ENCODE results near the gene SNX5.

The SNX5 gene

GRCh38 chr20:18007534-18008292, 39.1 kb upstream of the SNX5 start:
- no peak for TF ChIP-seq PAX5 (IDR thresholded peaks at IDR 0.05; ENCODE audit: insufficient read depth, low read length, severe bottlenecking)
- TF ChIP-seq POLR2A (IDR thresholded peaks at IDR 0.05; ENCODE audit: low read depth, low read length): no peak
- FAIRE-seq (no peak), DNase-seq (ENCODE audit: insufficient read length, low spot score) (no peak)

- DNase-seq (ENCODE audit: insufficient read length, low spot score) (no peak), FAIRE-seq (no peak)
- no peak for TF ChIP-seq PAX5 (IDR thresholded peaks at IDR 0.05; ENCODE audit: insufficient read depth, low read length, severe bottlenecking)
- TF ChIP-seq POLR2AphosphoS5 (IDR thresholded peaks at IDR 0.05; ENCODE audit: low read depth, low read length): no peak
- no peak for TF ChIP-seq POLR2A (IDR thresholded peaks at IDR 0.05; ENCODE audit: low read depth, low read length)
- TF ChIP-seq SPI1 (IDR thresholded peaks at IDR 0.05; ENCODE audit: low read depth, low read length): no peak
- TF ChIP-seq POU2F2 (IDR thresholded peaks at IDR 0.05; ENCODE audit: low read depth, low read length): no peak
- no peak for TF ChIP-seq TAF1 (IDR thresholded peaks at IDR 0.05; ENCODE audit: low read depth, low read length)
Measured at GRCh38 chr20:18006684-18007083, 38.1 kb upstream of the SNX5 start.

- TF ChIP-seq POU2F2 (IDR thresholded peaks at IDR 0.05; ENCODE audit: low read depth, low read length): 0 out of 2 replicates have a peak, but pooled peaks have one; percentile 21
- TF ChIP-seq SPI1 (IDR thresholded peaks at IDR 0.05; ENCODE audit: low read depth, low read length): no peak
- no peak for DNase-seq (ENCODE audit: insufficient read length, low spot score)
- no peak for FAIRE-seq
Measured at GRCh38 chr20:18005990-18006364, 37.4 kb upstream of the SNX5 start.

- TF ChIP-seq SPI1 (IDR thresholded peaks at IDR 0.05; ENCODE audit: low read depth, low read length) (peak; percentile 100), POLR2AphosphoS5 (IDR thresholded peaks at IDR 0.05; ENCODE audit: low read depth, low read length) (no peak), POLR2A (IDR thresholded peaks at IDR 0.05; ENCODE audit: low read depth, low read length) (no peak), POU2F2 (IDR thresholded peaks at IDR 0.05; ENCODE audit: low read depth, low read length) (no peak)
- peak; percentile 62 for DNase-seq (ENCODE audit: insufficient read length, low spot score)
- peak; percentile 89 for FAIRE-seq
Measured at GRCh38 chr20:18005170-18005989, 36.8 kb upstream of the SNX5 start.

GRCh38 chr20:18004384-18005031, 35.9 kb upstream of the SNX5 start:
- FAIRE-seq: no peak
- no peak for DNase-seq (ENCODE audit: insufficient read length, low spot score)
- TF ChIP-seq POU2F2 (IDR thresholded peaks at IDR 0.05; ENCODE audit: low read depth, low read length) (no peak), POLR2AphosphoS5 (IDR thresholded peaks at IDR 0.05; ENCODE audit: low read depth, low read length) (no peak), POLR2A (IDR thresholded peaks at IDR 0.05; ENCODE audit: low read depth, low read length) (no peak), PAX5 (IDR thresholded peaks at IDR 0.05; ENCODE audit: insufficient read depth, low read length, severe bottlenecking) (no peak), SPI1 (IDR thresholded peaks at IDR 0.05; ENCODE audit: low read depth, low read length) (no peak), TAF1 (IDR thresholded peaks at IDR 0.05; ENCODE audit: low read depth, low read length) (no peak)

- no peak for TF ChIP-seq POLR2AphosphoS5 (IDR thresholded peaks at IDR 0.05; ENCODE audit: low read depth, low read length)
- TF ChIP-seq POU2F2 (IDR thresholded peaks at IDR 0.05; ENCODE audit: low read depth, low read length): no peak
- TF ChIP-seq SPI1 (IDR thresholded peaks at IDR 0.05; ENCODE audit: low read depth, low read length): no peak
- no peak for TF ChIP-seq POLR2A (IDR thresholded peaks at IDR 0.05; ENCODE audit: low read depth, low read length)
- no peak for TF ChIP-seq PAX5 (IDR thresholded peaks at IDR 0.05; ENCODE audit: insufficient read depth, low read length, severe bottlenecking)
- no peak for TF ChIP-seq TAF1 (IDR thresholded peaks at IDR 0.05; ENCODE audit: low read depth, low read length)
- FAIRE-seq: peak; percentile 89
Measured at GRCh38 chr20:18003897-18004296, 35.3 kb upstream of the SNX5 start.

GRCh38 chr20:18001131-18001921, 32.7 kb upstream of the SNX5 start:
- no peak for TF ChIP-seq POU2F2 (IDR thresholded peaks at IDR 0.05; ENCODE audit: low read depth, low read length)
- TF ChIP-seq SPI1 (IDR thresholded peaks at IDR 0.05; ENCODE audit: low read depth, low read length): no peak
- DNase-seq (ENCODE audit: insufficient read length, low spot score): no peak
- no peak for FAIRE-seq

More at GRCh38 chr20:18003897-18004296, 35.3 kb upstream of the SNX5 start:
- no peak for DNase-seq (ENCODE audit: insufficient read length, low spot score)

- DNase-seq (ENCODE audit: insufficient read length, low spot score): no peak
- TF ChIP-seq SPI1 (IDR thresholded peaks at IDR 0.05; ENCODE audit: low read depth, low read length): no peak
- no peak for TF ChIP-seq POU2F2 (IDR thresholded peaks at IDR 0.05; ENCODE audit: low read depth, low read length)
- TF ChIP-seq PAX5 (IDR thresholded peaks at IDR 0.05; ENCODE audit: insufficient read depth, low read length, severe bottlenecking): no peak
- TF ChIP-seq POLR2AphosphoS5 (IDR thresholded peaks at IDR 0.05; ENCODE audit: low read depth, low read length): no peak
- no peak for TF ChIP-seq TAF1 (IDR thresholded peaks at IDR 0.05; ENCODE audit: low read depth, low read length)
- TF ChIP-seq POLR2A (IDR thresholded peaks at IDR 0.05; ENCODE audit: low read depth, low read length): no peak
- no peak for FAIRE-seq
Measured at GRCh38 chr20:17999566-17999965, 31.0 kb upstream of the SNX5 start.

GRCh38 chr20:17998446-17998845, 29.9 kb upstream of the SNX5 start:
- FAIRE-seq (no peak), DNase-seq (ENCODE audit: insufficient read length, low spot score) (no peak)
- TF ChIP-seq POLR2AphosphoS5 (IDR thresholded peaks at IDR 0.05; ENCODE audit: low read depth, low read length): no peak
- TF ChIP-seq TAF1 (IDR thresholded peaks at IDR 0.05; ENCODE audit: low read depth, low read length): no peak
- TF ChIP-seq PAX5 (IDR thresholded peaks at IDR 0.05; ENCODE audit: insufficient read depth, low read length, severe bottlenecking): no peak
- no peak for TF ChIP-seq POLR2A (IDR thresholded peaks at IDR 0.05; ENCODE audit: low read depth, low read length)
- no peak for TF ChIP-seq POU2F2 (IDR thresholded peaks at IDR 0.05; ENCODE audit: low read depth, low read length)
- TF ChIP-seq SPI1 (IDR thresholded peaks at IDR 0.05; ENCODE audit: low read depth, low read length): no peak

Measured in GM12891 (cell line).